ENCODE measurements around the gene CEACAM8.
"Not testable (repeated sequence)": the region's sequence is repeated elsewhere in the genome, so short reads cannot be mapped to it uniquely, and the experiment has no call there.

The CEACAM8 gene

GRCh38 chr19:42626181-42626580, 31.5 kb upstream of the CEACAM8 start:
- no peak overlapping the region for H3K4me2 ChIP-seq (ENCODE audit: low read depth, low read length, poor library complexity, severe bottlenecking)
- H3K9me2 ChIP-seq (replicated peaks; ENCODE audit: insufficient read depth, low read length): no peaks in the 10 kb centered on the region
- TF ChIP-seq, protein P1, sequence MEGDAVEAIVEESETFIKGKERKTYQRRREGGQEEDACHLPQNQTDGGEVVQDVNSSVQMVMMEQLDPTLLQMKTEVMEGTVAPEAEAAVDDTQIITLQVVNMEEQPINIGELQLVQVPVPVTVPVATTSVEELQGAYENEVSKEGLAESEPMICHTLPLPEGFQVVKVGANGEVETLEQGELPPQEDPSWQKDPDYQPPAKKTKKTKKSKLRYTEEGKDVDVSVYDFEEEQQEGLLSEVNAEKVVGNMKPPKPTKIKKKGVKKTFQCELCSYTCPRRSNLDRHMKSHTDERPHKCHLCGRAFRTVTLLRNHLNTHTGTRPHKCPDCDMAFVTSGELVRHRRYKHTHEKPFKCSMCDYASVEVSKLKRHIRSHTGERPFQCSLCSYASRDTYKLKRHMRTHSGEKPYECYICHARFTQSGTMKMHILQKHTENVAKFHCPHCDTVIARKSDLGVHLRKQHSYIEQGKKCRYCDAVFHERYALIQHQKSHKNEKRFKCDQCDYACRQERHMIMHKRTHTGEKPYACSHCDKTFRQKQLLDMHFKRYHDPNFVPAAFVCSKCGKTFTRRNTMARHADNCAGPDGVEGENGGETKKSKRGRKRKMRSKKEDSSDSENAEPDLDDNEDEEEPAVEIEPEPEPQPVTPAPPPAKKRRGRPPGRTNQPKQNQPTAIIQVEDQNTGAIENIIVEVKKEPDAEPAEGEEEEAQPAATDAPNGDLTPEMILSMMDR (IDR thresholded peaks at IDR 0.05; ENCODE audit: insufficient read depth, low read length, poor library complexity, severe bottlenecking): no peak
- no peak for TF ChIP-seq EZH2phosphoT487 (conservative IDR thresholded peaks at IDR 0.05; ENCODE audit: low read length)
- no peaks in the 10 kb centered on the region for H4K20me1 ChIP-seq (ENCODE audit: low read depth, low read length)
- no peak overlapping the region for H2AFZ ChIP-seq (ENCODE audit: low read depth, low read length, severe bottlenecking)
- no peaks in the 10 kb centered on the region for H3K27me3 ChIP-seq (ENCODE audit: low read length)
- H3K79me2 ChIP-seq (ENCODE audit: insufficient read depth, low read length): no peaks in the 10 kb centered on the region
- no peak overlapping the region for H3K9ac ChIP-seq (ENCODE audit: low read length)
- no peak overlapping the region for H3K27ac ChIP-seq (ENCODE audit: low read depth, low read length)
- no peaks in the 10 kb centered on the region for H3K36me3 ChIP-seq (ENCODE audit: low read length)
- H3K4me3 ChIP-seq (ENCODE audit: insufficient read depth, low read length, poor library complexity, severe bottlenecking): no peak overlapping the region
- H3K9me3 ChIP-seq (ENCODE audit: insufficient read depth, low read length): no peaks in the 10 kb centered on the region
- H3F3A ChIP-seq (ENCODE audit: insufficient read depth): no peaks in the 10 kb centered on the region

- no peaks in the 10 kb centered on the region for H3K9me3 ChIP-seq (ENCODE audit: insufficient read depth, low read length)
- no peaks in the 10 kb centered on the region for H3K27me3 ChIP-seq (ENCODE audit: low read length)
- H3K9me2 ChIP-seq (replicated peaks; ENCODE audit: insufficient read depth, low read length): no peaks in the 10 kb centered on the region
- H3K27ac ChIP-seq (ENCODE audit: low read depth, low read length): no peak overlapping the region
- H3K79me2 ChIP-seq (ENCODE audit: insufficient read depth, low read length): no peaks in the 10 kb centered on the region
- no peak overlapping the region for H3K4me3 ChIP-seq (ENCODE audit: insufficient read depth, low read length, poor library complexity, severe bottlenecking)
- no peaks in the 10 kb centered on the region for H3F3A ChIP-seq (ENCODE audit: insufficient read depth)
- H2AFZ ChIP-seq (ENCODE audit: low read depth, low read length, severe bottlenecking): no peak overlapping the region
- no peak overlapping the region for H3K9ac ChIP-seq (ENCODE audit: low read length)
- H3K4me2 ChIP-seq (ENCODE audit: low read depth, low read length, poor library complexity, severe bottlenecking): no peak overlapping the region
- no peaks in the 10 kb centered on the region for H4K20me1 ChIP-seq (ENCODE audit: low read depth, low read length)
- no peaks in the 10 kb centered on the region for H3K36me3 ChIP-seq (ENCODE audit: low read length)
- TF ChIP-seq EZH2phosphoT487 (conservative IDR thresholded peaks at IDR 0.05; ENCODE audit: low read length): no peak
- TF ChIP-seq, protein P1 (IDR thresholded peaks at IDR 0.05; ENCODE audit: insufficient read depth, low read length, poor library complexity, severe bottlenecking): no peak
Observed at GRCh38 chr19:42619271-42619670, 24.5 kb upstream of the CEACAM8 start.

DNA sequence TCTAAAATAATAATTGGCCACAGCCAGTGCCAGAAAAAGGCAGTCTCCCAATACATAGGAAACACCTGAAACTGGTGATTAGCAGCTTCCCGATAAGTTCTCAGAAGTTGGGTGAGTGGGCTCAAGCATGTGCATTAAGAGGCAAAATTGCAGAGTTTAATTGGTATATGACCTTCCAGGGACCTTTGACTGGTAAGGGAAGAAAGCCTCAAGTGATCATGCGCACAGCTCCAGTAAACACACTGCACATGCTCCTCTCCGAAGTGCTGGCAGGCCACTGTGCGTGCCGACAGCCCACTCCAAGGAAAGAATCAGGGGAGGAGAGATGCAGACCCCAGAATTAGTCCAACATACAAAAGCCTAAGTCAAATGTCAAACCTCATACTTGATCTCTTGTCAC, 18.9 kb upstream of the CEACAM8 start:
- no peak for TF ChIP-seq EZH2phosphoT487 (conservative IDR thresholded peaks at IDR 0.05; ENCODE audit: low read length)
- TF ChIP-seq, protein P1 (IDR thresholded peaks at IDR 0.05; ENCODE audit: insufficient read depth, low read length, poor library complexity, severe bottlenecking): no peak

GRCh38 chr19:42610401-42610915, 15.7 kb upstream of the CEACAM8 start:
- H3K9me2 ChIP-seq (replicated peaks; ENCODE audit: insufficient read depth, low read length); H3F3A ChIP-seq (ENCODE audit: insufficient read depth); H3K4me2 ChIP-seq (ENCODE audit: low read depth, low read length, poor library complexity, severe bottlenecking); H3K4me3 ChIP-seq (ENCODE audit: insufficient read depth, low read length, poor library complexity, severe bottlenecking); H2AFZ ChIP-seq (ENCODE audit: low read depth, low read length, severe bottlenecking); H3K9ac ChIP-seq (ENCODE audit: low read length); H3K27me3 ChIP-seq (ENCODE audit: low read length); H3K79me2 ChIP-seq (ENCODE audit: insufficient read depth, low read length); H3K9me3 ChIP-seq (ENCODE audit: insufficient read depth, low read length); H4K20me1 ChIP-seq (ENCODE audit: low read depth, low read length); H3K27ac ChIP-seq (ENCODE audit: low read depth, low read length); H3K36me3 ChIP-seq (ENCODE audit: low read length): not testable (repeated sequence)

More for the DNA sequence above, 18.9 kb upstream of the CEACAM8 start:
- H3K27me3 ChIP-seq (ENCODE audit: low read length): no peaks in the 10 kb centered on the region
- H2AFZ ChIP-seq (ENCODE audit: low read depth, low read length, severe bottlenecking): no peak overlapping the region
- H3K4me3 ChIP-seq (ENCODE audit: insufficient read depth, low read length, poor library complexity, severe bottlenecking): no peak overlapping the region
- no peak overlapping the region for H3K9ac ChIP-seq (ENCODE audit: low read length)
- H3K79me2 ChIP-seq (ENCODE audit: insufficient read depth, low read length): no peaks in the 10 kb centered on the region
- no peak overlapping the region for H3K27ac ChIP-seq (ENCODE audit: low read depth, low read length)
- H3K9me2 ChIP-seq (replicated peaks; ENCODE audit: insufficient read depth, low read length): no peaks in the 10 kb centered on the region
- H4K20me1 ChIP-seq (ENCODE audit: low read depth, low read length): no peaks in the 10 kb centered on the region
- no peaks in the 10 kb centered on the region for H3K9me3 ChIP-seq (ENCODE audit: insufficient read depth, low read length)
- H3K4me2 ChIP-seq (ENCODE audit: low read depth, low read length, poor library complexity, severe bottlenecking): no peak overlapping the region
- no peaks in the 10 kb centered on the region for H3K36me3 ChIP-seq (ENCODE audit: low read length)
- H3F3A ChIP-seq (ENCODE audit: insufficient read depth): no peaks in the 10 kb centered on the region

Measured in SU-DHL-6 (cell line).